CD4-positive, alpha-beta T cell (primary cell): ENCODE results near the gene FAM110D. TPM values are rescaled to one million over a fixed set of nuclear protein-coding genes. Genes with fewer than 3 reads are reported as not detected.

ENCODE experiments used
- ATAC-seq: fragments of 200-7000 bp; cut with Tn5 transposase; one replicate; pipeline ENCODE4 v1.10.0; 2022; ENCODE audit warnings: mild to moderate bottlenecking; ENCODE audit not compliant: poor library complexity
- CTCF ChIA-PET: fragments of 350-600 bp; sonication (Branson Sonifier 250); formaldehyde crosslinking; loops from one replicate; lab custom pipeline; 2021; ENCODE audit warnings: antibody characterized with exemption, inconsistent platforms; lab: Charles Lee
- POLR2A ChIA-PET: fragments of 350-600 bp; sonication (Branson Sonifier 250); formaldehyde crosslinking; loops from one replicate; lab custom pipeline; 2021; ENCODE audit warnings: antibody characterized with exemption, inconsistent platforms; lab: Charles Lee
- DNase-seq, 14 experiments: peaks; one replicate each; pipeline ENCODE4 v3.0.0-alpha.2; 2013 to 2020; ENCODE audit warnings: mixed read lengths in 2 of 14
- H3K27ac ChIP-seq, 2 donors: one replicate each; pipeline versions ENCODE4 v1.5.1 to v1.7.0; 2013; ENCODE audit warnings: low read length in 2 of 2, low read depth in 1 of 2, mild to moderate bottlenecking in 1 of 2
- H3K27me3 ChIP-seq, 2 experiments: 1 replicate in 1 of 2; 2 replicates in 1 of 2; pipeline versions ENCODE4 v1.6.1 to v1.7.0; 2013; ENCODE audit warnings: low read length in 2 of 2, control low read depth in 1 of 2, mild to moderate bottlenecking in 1 of 2, moderate library complexity in 1 of 2; ENCODE audit not compliant: insufficient read depth in 2 of 2, control insufficient read depth in 1 of 2
- H3K36me3 ChIP-seq: one replicate; pipeline ENCODE4 v1.6.1; 2013; ENCODE audit warnings: low read length, control low read depth; ENCODE audit not compliant: insufficient read depth
- H3K4me1 ChIP-seq: one replicate; pipeline ENCODE4 v1.6.1; 2013; ENCODE audit warnings: low read length, control low read depth; ENCODE audit not compliant: insufficient read depth
- H3K4me3 ChIP-seq: one replicate; pipeline ENCODE4 v1.5.1; 2013; ENCODE audit warnings: mild to moderate bottlenecking, low read length, moderate library complexity
- H3K9me3 ChIP-seq, 2 experiments: 1 replicate in 1 of 2; 2 replicates in 1 of 2; pipeline versions ENCODE4 v1.6.1 to v1.7.0; 2013; ENCODE audit warnings: low read length in 2 of 2, mild to moderate bottlenecking in 2 of 2, control low read depth in 1 of 2, moderate library complexity in 1 of 2; ENCODE audit not compliant: control insufficient read depth in 1 of 2, insufficient read depth in 1 of 2
- H3K27ac Mint-ChIP-seq: one replicate; pipeline ENCODE4 v1.8.0; 2020; ENCODE audit warnings: mixed read lengths
- H3K27me3 Mint-ChIP-seq: one replicate; pipeline ENCODE4 v1.8.0; 2021; ENCODE audit warnings: mixed read lengths
- H3K36me3 Mint-ChIP-seq: one replicate; pipeline ENCODE4 v1.8.0; 2021; ENCODE audit warnings: low read depth, mixed read lengths
- H3K4me1 Mint-ChIP-seq: one replicate; pipeline ENCODE4 v1.8.0; 2021; ENCODE audit warnings: low read depth, mixed read lengths
- H3K4me3 Mint-ChIP-seq: one replicate; pipeline ENCODE4 v1.8.0; 2020; ENCODE audit warnings: mild to moderate bottlenecking, mixed read lengths
- H3K9me3 Mint-ChIP-seq: one replicate; pipeline ENCODE4 v1.8.0; 2020; ENCODE audit warnings: mixed read lengths
- CTCF ChIP-seq: fragments of 200-600 bp; IDR thresholded peaks from one replicate; pipeline ENCODE4 v1.8.0; 2022; ENCODE audit warnings: antibody characterized with exemption, mild to moderate bottlenecking
- intact Hi-C, 2 experiments: fragments of 100-400 bp; cut with DNase I in 1 of 2; cut with micrococcal nuclease in 1 of 2; formaldehyde crosslinking; loops; one replicate each; pipeline versions ENCODE4 v1.15.1 to v1.9.0; 2023 to 2025; cut with DNase I, micrococcal nuclease
- total RNA-seq, 174 experiments: library from RNA in 2 of 174; stranded (reverse) in 2 of 174; gene quantifications; one replicate each; pipeline ENCODE4 v1.2.3 and lab custom pipeline; 2021 to 2026

Gene FAM110D
- total RNA-seq, 2 experiments from 2014 or later, result not detected

- no peaks in the 10 kb centered on the region for H3K9me3 Mint-ChIP-seq
- H3K4me3 Mint-ChIP-seq, result no peak overlapping the region
- DNase-seq (no peak), ATAC-seq (no peak)
- Histone ChIP-seq H3K27me3 (no peaks in the 10 kb centered on the region), H3K9me3 (no peaks in the 10 kb centered on the region), H3K4me1 (peaks cover 3% of the 10 kb centered on the region), H3K27ac (no peak overlapping the region), H3K36me3 (no peaks in the 10 kb centered on the region), H3K4me3 (no peak overlapping the region)
- H3K27ac Mint-ChIP-seq, result no peak overlapping the region
- ChIA-PET CTCF (no interaction called here), POLR2A (no interaction called here)
- intact Hi-C loops, result no loop called here
- TF ChIP-seq CTCF, result no peak
- H3K27me3 Mint-ChIP-seq, result no peaks in the 10 kb centered on the region
- H3K4me1 Mint-ChIP-seq, result peaks cover 9% of the 10 kb centered on the region
- H3K36me3 Mint-ChIP-seq, result no peaks in the 10 kb centered on the region
Measured at GRCh38 chr1:26134466-26134865, 24.4 kb upstream of the FAM110D start.

- CTCF ChIA-PET, result interaction anchor here (0.9 to 2.5 kb wide), 4 partner anchors 12 to 103 kb away, joined by 3 to 10 read pairs (median 4); no protein-coding TSS in a partner anchor
- Histone ChIP-seq H3K27ac (no peak overlapping the region), H3K4me3 (no peak overlapping the region), H3K4me1 (peaks cover 3% of the 10 kb centered on the region), H3K27me3 (no peaks in the 10 kb centered on the region), H3K36me3 (no peaks in the 10 kb centered on the region), H3K9me3 (no peaks in the 10 kb centered on the region)
- peak overlapping the region; percentile 43 for H3K4me3 Mint-ChIP-seq
- POLR2A ChIA-PET, result interaction anchor here (0.7 to 2.4 kb wide), 5 partner anchors 11 to 333 kb away, joined by 3 to 22 read pairs (median 6); partner anchors contain the start of genes CEP85, HMGN2 and PDIK1L
- DNase-seq, result peak in 1 of 14 experiments; percentile 20
- intact Hi-C loops, result no loop called here
- ATAC-seq, result peak; percentile 56
- peak overlapping the region; percentile 57 for H3K27ac Mint-ChIP-seq
- no peak for TF ChIP-seq CTCF
- no peaks in the 10 kb centered on the region for H3K27me3 Mint-ChIP-seq
- no peaks in the 10 kb centered on the region for H3K36me3 Mint-ChIP-seq
- H3K4me1 Mint-ChIP-seq, result peaks cover 14% of the 10 kb centered on the region
- H3K9me3 Mint-ChIP-seq, result no peaks in the 10 kb centered on the region
Measured at GRCh38 chr1:26138974-26139558, 19.8 kb upstream of the FAM110D start.

- Mint-ChIP-seq H3K9me3 (no peaks in the 10 kb centered on the region), H3K27ac (no peak overlapping the region), H3K4me3 (no peak overlapping the region), H3K4me1 (peaks cover 20% of the 10 kb centered on the region), H3K36me3 (no peaks in the 10 kb centered on the region), H3K27me3 (no peaks in the 10 kb centered on the region)
- ChIA-PET CTCF (interaction anchor here (0.6 to 1.8 kb wide), 5 partner anchors 15 to 275 kb away, joined by 3 to 4 read pairs (median 3); no protein-coding TSS in a partner anchor), POLR2A (interaction anchor here (0.9 to 1.3 kb wide), 2 partner anchors 12 to 16 kb away, joined by 3 to 11 read pairs; no protein-coding TSS in a partner anchor)
- DNase-seq (no peak), ATAC-seq (no peak)
- Histone ChIP-seq H3K36me3 (no peaks in the 10 kb centered on the region), H3K27me3 (no peaks in the 10 kb centered on the region), H3K4me3 (no peak overlapping the region), H3K27ac (no peak overlapping the region), H3K4me1 (peaks cover 12% of the 10 kb centered on the region), H3K9me3 (no peaks in the 10 kb centered on the region)
- TF ChIP-seq CTCF, result no peak
- intact Hi-C loops, result loop anchor here in 1 of 2 experiments (2.0 kb wide), 1 partner anchor 13 kb away; no protein-coding TSS in a partner anchor
Measured at GRCh38 chr1:26142159-26142558, 16.7 kb upstream of the FAM110D start.
